ENCODE data around the gene FKBP5. TPM values are rescaled to one million over a fixed set of nuclear protein-coding genes. Genes with fewer than 3 reads are reported as not detected.

Gene FKBP5
- total and polyA plus RNA-seq, 9 of the 15 experiments (the other 6 are each of a cell fraction or from before 2014, with no cell fraction given): 32.7 to 151 (median 75.0) TPM

GRCh38 chr6:35727935-35728682, 39.4 kb upstream of the FKBP5 start (continued):
- peak; percentile 83 for TF ChIP-seq NEUROD1 (IDR thresholded peaks at IDR 0.05; ENCODE audit: borderline replicate concordance, low read depth, low read length, partially characterized antibody)
- TF ChIP-seq THAP7 (CRISPR knock-in tag; IDR thresholded peaks at IDR 0.05): no peak
- TF ChIP-seq NONO (IDR thresholded peaks at IDR 0.05; ENCODE audit: low read depth in 2 of 2, low read length in 1 of 2): 0 out of 4 replicates have a peak, but pooled peaks of 1 of the 2 experiments have one; percentile 54
- peak; percentile 93 for TF ChIP-seq MYNN (IDR thresholded peaks at IDR 0.05)
- TF ChIP-seq MYNN (CRISPR knock-in tag; IDR thresholded peaks at IDR 0.05): no peak
- no peak for TF ChIP-seq PHF21A (IDR thresholded peaks at IDR 0.05; ENCODE audit: borderline replicate concordance, low read depth)
- TF ChIP-seq SRSF7 (optimal IDR thresholded peaks at IDR 0.05; ENCODE audit: low read depth, low read length): no peak
- peak; percentile 91 for TF ChIP-seq ARID4B (CRISPR knock-in tag; IDR thresholded peaks at IDR 0.05)
- TF ChIP-seq EHMT2 (IDR thresholded peaks at IDR 0.05): no peak
- peak; percentile 98 for TF ChIP-seq ZNF592 (IDR thresholded peaks at IDR 0.05)
- TF ChIP-seq MTA3 (IDR thresholded peaks at IDR 0.05; ENCODE audit: borderline replicate concordance): peak; percentile 82
- no peak for TF ChIP-seq SMARCB1 (IDR thresholded peaks at IDR 0.05; ENCODE audit: insufficient read length, low read depth)
- TF ChIP-seq, protein P1, sequence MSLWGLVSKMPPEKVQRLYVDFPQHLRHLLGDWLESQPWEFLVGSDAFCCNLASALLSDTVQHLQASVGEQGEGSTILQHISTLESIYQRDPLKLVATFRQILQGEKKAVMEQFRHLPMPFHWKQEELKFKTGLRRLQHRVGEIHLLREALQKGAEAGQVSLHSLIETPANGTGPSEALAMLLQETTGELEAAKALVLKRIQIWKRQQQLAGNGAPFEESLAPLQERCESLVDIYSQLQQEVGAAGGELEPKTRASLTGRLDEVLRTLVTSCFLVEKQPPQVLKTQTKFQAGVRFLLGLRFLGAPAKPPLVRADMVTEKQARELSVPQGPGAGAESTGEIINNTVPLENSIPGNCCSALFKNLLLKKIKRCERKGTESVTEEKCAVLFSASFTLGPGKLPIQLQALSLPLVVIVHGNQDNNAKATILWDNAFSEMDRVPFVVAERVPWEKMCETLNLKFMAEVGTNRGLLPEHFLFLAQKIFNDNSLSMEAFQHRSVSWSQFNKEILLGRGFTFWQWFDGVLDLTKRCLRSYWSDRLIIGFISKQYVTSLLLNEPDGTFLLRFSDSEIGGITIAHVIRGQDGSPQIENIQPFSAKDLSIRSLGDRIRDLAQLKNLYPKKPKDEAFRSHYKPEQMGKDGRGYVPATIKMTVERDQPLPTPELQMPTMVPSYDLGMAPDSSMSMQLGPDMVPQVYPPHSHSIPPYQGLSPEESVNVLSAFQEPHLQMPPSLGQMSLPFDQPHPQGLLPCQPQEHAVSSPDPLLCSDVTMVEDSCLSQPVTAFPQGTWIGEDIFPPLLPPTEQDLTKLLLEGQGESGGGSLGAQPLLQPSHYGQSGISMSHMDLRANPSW (CRISPR knock-in tag; IDR thresholded peaks at IDR 0.05): no peak
